Rectal smooth muscle tissue (tissue), 1 donor: ENCODE measurements around the gene SLAMF6.
"Not testable (repeated sequence)": the region's sequence is repeated elsewhere in the genome, so short reads cannot be mapped to it uniquely, and the experiment has no call there.

Source experiments
- H3K27ac ChIP-seq: one replicate; pipeline ENCODE4 v1.7.0; 2013; ENCODE audit warnings: low read depth, low read length, inconsistent platforms
- H3K27me3 ChIP-seq: one replicate; pipeline ENCODE4 v1.7.0; 2013; ENCODE audit warnings: low read length; ENCODE audit not compliant: control insufficient read depth, insufficient read depth
- H3K36me3 ChIP-seq: one replicate; pipeline ENCODE4 v1.7.0; 2013; ENCODE audit warnings: low read length; ENCODE audit not compliant: control insufficient read depth, insufficient read depth
- H3K4me1 ChIP-seq: one replicate; pipeline ENCODE4 v1.7.0; 2013; ENCODE audit warnings: low read length; ENCODE audit not compliant: control insufficient read depth, insufficient read depth
- H3K4me3 ChIP-seq: one replicate; pipeline ENCODE4 v1.7.0; 2013; ENCODE audit warnings: low read length
- H3K9ac ChIP-seq: one replicate; pipeline ENCODE4 v1.7.0; 2013; ENCODE audit warnings: low read length

Gene SLAMF6

GRCh38 chr1:160539990-160540858 lies 17.2 kb upstream of the SLAMF6 start:
- no peak overlapping the region for H3K4me3 ChIP-seq
- H3K27ac ChIP-seq, result no peak overlapping the region
- H3K36me3 ChIP-seq, result no peaks in the 10 kb centered on the region
- H3K9ac ChIP-seq, result no peak overlapping the region
- no peaks in the 10 kb centered on the region for H3K4me1 ChIP-seq
- H3K27me3 ChIP-seq, result no peaks in the 10 kb centered on the region

GRCh38 chr1:160539684-160539989 lies 16.6 kb upstream of the SLAMF6 start:
- no peaks in the 10 kb centered on the region for H3K4me1 ChIP-seq
- H3K36me3 ChIP-seq, result no peaks in the 10 kb centered on the region
- no peak overlapping the region for H3K4me3 ChIP-seq
- no peak overlapping the region for H3K9ac ChIP-seq
- no peak overlapping the region for H3K27ac ChIP-seq
- no peaks in the 10 kb centered on the region for H3K27me3 ChIP-seq

- Histone ChIP-seq H3K36me3 (no peaks in the 10 kb centered on the region), H3K27ac (no peak overlapping the region), H3K4me1 (no peaks in the 10 kb centered on the region), H3K27me3 (no peaks in the 10 kb centered on the region), H3K4me3 (no peak overlapping the region), H3K9ac (no peak overlapping the region)
These were observed 16.1 kb upstream of the SLAMF6 start for GRCh38 chr1:160538985-160539651.

GRCh38 chr1:160537714-160538665 lies 14.9 kb upstream of the SLAMF6 start:
- H3K36me3 ChIP-seq, result no peaks in the 10 kb centered on the region
- no peak overlapping the region for H3K27ac ChIP-seq
- no peak overlapping the region for H3K4me3 ChIP-seq
- no peaks in the 10 kb centered on the region for H3K27me3 ChIP-seq
- H3K9ac ChIP-seq, result no peak overlapping the region
- H3K4me1 ChIP-seq, result no peaks in the 10 kb centered on the region

GRCh38 chr1:160534823-160535605 lies 12.0 kb upstream of the SLAMF6 start:
- H3K27me3 ChIP-seq, result no peaks in the 10 kb centered on the region
- H3K9ac ChIP-seq, result no peak overlapping the region
- no peaks in the 10 kb centered on the region for H3K4me1 ChIP-seq
- H3K36me3 ChIP-seq, result no peaks in the 10 kb centered on the region
- H3K4me3 ChIP-seq, result no peak overlapping the region
- H3K27ac ChIP-seq, result no peak overlapping the region

- H3K4me1 ChIP-seq, H3K27ac ChIP-seq, H3K36me3 ChIP-seq, H3K4me3 ChIP-seq, H3K27me3 ChIP-seq, H3K9ac ChIP-seq: not testable (repeated sequence)
These were observed 9.4 kb upstream of the SLAMF6 start for GRCh38 chr1:160532557-160532813.

GRCh38 chr1:160531809-160532556 lies 8.9 kb upstream of the SLAMF6 start:
- not testable (repeated sequence) for H3K27ac ChIP-seq, H3K4me3 ChIP-seq, H3K36me3 ChIP-seq, H3K4me1 ChIP-seq, H3K9ac ChIP-seq, H3K27me3 ChIP-seq

GRCh38 chr1:160529401-160529952 lies 6.4 kb upstream of the SLAMF6 start:
- not testable (repeated sequence) for H3K27ac ChIP-seq, H3K4me3 ChIP-seq, H3K27me3 ChIP-seq, H3K4me1 ChIP-seq, H3K36me3 ChIP-seq, H3K9ac ChIP-seq

GRCh38 chr1:160523789-160524188 lies 734 bp upstream of the SLAMF6 start:
- not testable (repeated sequence) for H3K36me3 ChIP-seq, H3K4me1 ChIP-seq, H3K4me3 ChIP-seq, H3K27me3 ChIP-seq, H3K27ac ChIP-seq, H3K9ac ChIP-seq

- Histone ChIP-seq H3K27me3 (no peaks in the 10 kb centered on the region), H3K36me3 (no peaks in the 10 kb centered on the region), H3K27ac (no peak overlapping the region), H3K4me3 (peak overlapping the region; percentile 26), H3K4me1 (no peaks in the 10 kb centered on the region), H3K9ac (no peak overlapping the region)
These were observed 919 bp downstream of the SLAMF6 start for GRCh38 chr1:160522136-160522535.

- no peak overlapping the region for H3K4me3 ChIP-seq
- no peak overlapping the region for H3K27ac ChIP-seq
- no peaks in the 10 kb centered on the region for H3K4me1 ChIP-seq
- no peaks in the 10 kb centered on the region for H3K27me3 ChIP-seq
- no peak overlapping the region for H3K9ac ChIP-seq
- H3K36me3 ChIP-seq, result no peaks in the 10 kb centered on the region
These were observed 1.5 kb downstream of the SLAMF6 start for GRCh38 chr1:160521554-160521953.
